ENCODE results near the gene MUC22.

Gene MUC22

GRCh38 chr6:31010393-31011060, at the start of gene MUC22:
Gene MUC22, plus strand, starts transcription at chr6:31010474. Its CDS starts 233 bp downstream, at chr6:31010707.
- DNase-seq, result no peak

GRCh38 chr6:30960907-30961673, 49.2 kb upstream of the MUC22 start:
- DNase-seq, result no peak

GRCh38 chr6:30962716-30963115, 47.6 kb upstream of the MUC22 start:
- no peak for DNase-seq

GRCh38 chr6:30963641-30964040, 46.6 kb upstream of the MUC22 start:
- DNase-seq, result no peak

- no peak for DNase-seq
Measured at GRCh38 chr6:30964075-30964474, 46.2 kb upstream of the MUC22 start.

- DNase-seq, result no peak
Measured at GRCh38 chr6:30965140-30965601, 45.1 kb upstream of the MUC22 start.

GRCh38 chr6:30966154-30966553, 44.1 kb upstream of the MUC22 start:
- no peak for DNase-seq

- peak in 8 of 51 donors; percentile 2 to 29 (median 6) for DNase-seq
Measured at GRCh38 chr6:30969171-30969570, 41.1 kb upstream of the MUC22 start.

- DNase-seq, result no peak
Measured at GRCh38 chr6:30970946-30971345, 39.3 kb upstream of the MUC22 start.

- no peak for DNase-seq
Measured at GRCh38 chr6:30972816-30973215, 37.5 kb upstream of the MUC22 start.

GRCh38 chr6:30974490-30975252, 35.6 kb upstream of the MUC22 start:
- DNase-seq, result no peak

GRCh38 chr6:30979141-30979540, 31.1 kb upstream of the MUC22 start:
- no peak for DNase-seq

- no peak for DNase-seq
Measured at GRCh38 chr6:30979690-30980089, 30.6 kb upstream of the MUC22 start.

GRCh38 chr6:30981942-30982772, 28.1 kb upstream of the MUC22 start:
- no peak for DNase-seq

- no peak for DNase-seq
Measured at GRCh38 chr6:30983439-30983838, 26.8 kb upstream of the MUC22 start, which contains the start of gene MUC21. Gene MUC21, plus strand, starts transcription at chr6:30983718. Its CDS starts 241 bp downstream, at chr6:30983959.

- DNase-seq, result no peak
Measured at GRCh38 chr6:30985490-30985889, 24.8 kb upstream of the MUC22 start.

- DNase-seq, result no peak
Measured at GRCh38 chr6:30987304-30987703, 23.0 kb upstream of the MUC22 start.

- DNase-seq, result no peak
Measured at GRCh38 chr6:30988209-30988825, 22.0 kb upstream of the MUC22 start.

- no peak for DNase-seq
Measured at GRCh38 chr6:30990422-30991086, 19.7 kb upstream of the MUC22 start.

GRCh38 chr6:30991891-30992290, 18.4 kb upstream of the MUC22 start:
- no peak for DNase-seq

Data from hypothalamus (tissue), 51 donors.